ENCODE measurements around the gene M1AP.

- TF ChIP-seq CTCF (IDR thresholded peaks at IDR 0.05 in 8 of 11, conservative IDR thresholded peaks at IDR 0.05 in 3 of 11) (no peak), POLR2A (IDR thresholded peaks at IDR 0.05) (no peak), POLR2AphosphoS5 (IDR thresholded peaks at IDR 0.05) (no peak)
Measured at GRCh38 chr2:74695663-74696062, 47.5 kb upstream of the M1AP start.

Measured in spleen (tissue), 7 donors.